ENCODE measurements around the gene AGAP2.
"Not testable (repeated sequence)": the region's sequence is repeated elsewhere in the genome, so short reads cannot be mapped to it uniquely, and the experiment has no call there.

Gene AGAP2

GRCh38 chr12:57687862-57688261 lies 50.7 kb downstream of the AGAP2 start:
- Histone ChIP-seq H3K36me3 (ENCODE audit: control insufficient read depth, insufficient read depth, low read length) (no peaks in the 10 kb centered on the region), H3K4me1 (ENCODE audit: control insufficient read depth, insufficient read depth, low read length, poor library complexity, severe bottlenecking) (no peaks in the 10 kb centered on the region), H3K27ac (ENCODE audit: low read depth, low read length, severe bottlenecking) (no peak overlapping the region), H3K4me3 (ENCODE audit: extremely low read depth, insufficient read depth, low read length, poor library complexity, severe bottlenecking) (no peak overlapping the region), H3K9me3 (ENCODE audit: control insufficient read depth, low read length) (peaks cover 5% of the 10 kb centered on the region)
- WGBS, 2 experiments (ENCODE audit: insufficient coverage in 2 of 2): 40 to 80% methylated on average over 1 of the region's 4 CpGs

DNA sequence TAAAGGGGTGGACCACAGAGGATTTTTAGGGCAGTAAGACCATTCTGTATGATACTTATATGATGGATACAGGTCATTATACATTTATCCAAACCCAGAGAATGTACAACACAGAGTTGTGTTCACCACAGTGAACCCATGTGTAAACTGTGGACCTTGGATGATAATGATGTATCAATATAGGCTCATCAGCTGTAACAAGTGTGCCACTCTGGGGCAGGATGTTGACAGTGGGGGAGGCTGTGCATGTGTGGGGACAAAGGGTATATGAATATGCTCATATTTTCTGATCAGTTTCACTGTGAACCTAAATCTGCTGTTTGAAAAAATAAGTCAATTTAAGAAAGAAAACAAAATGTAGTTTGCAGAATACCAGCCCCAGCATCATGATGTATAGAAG lies 58.8 kb downstream of the AGAP2 start:
- H3K4me3 ChIP-seq (ENCODE audit: extremely low read depth, insufficient read depth, low read length, poor library complexity, severe bottlenecking): no peak overlapping the region
- H3K36me3 ChIP-seq (ENCODE audit: control insufficient read depth, insufficient read depth, low read length): no peaks in the 10 kb centered on the region
- no peaks in the 10 kb centered on the region for H3K9me3 ChIP-seq (ENCODE audit: control insufficient read depth, low read length)
- no peaks in the 10 kb centered on the region for H3K4me1 ChIP-seq (ENCODE audit: control insufficient read depth, insufficient read depth, low read length, poor library complexity, severe bottlenecking)
- H3K27ac ChIP-seq (ENCODE audit: low read depth, low read length, severe bottlenecking): no peak overlapping the region

- 84 to 90% methylated on average over 5 of the region's 9 CpGs for WGBS, 2 experiments (ENCODE audit: insufficient coverage in 2 of 2)
- not testable (repeated sequence) for H3K36me3 ChIP-seq (ENCODE audit: control insufficient read depth, insufficient read depth, low read length); H3K9me3 ChIP-seq (ENCODE audit: control insufficient read depth, low read length); H3K4me1 ChIP-seq (ENCODE audit: control insufficient read depth, insufficient read depth, low read length, poor library complexity, severe bottlenecking); H3K4me3 ChIP-seq (ENCODE audit: extremely low read depth, insufficient read depth, low read length, poor library complexity, severe bottlenecking); H3K27ac ChIP-seq (ENCODE audit: low read depth, low read length, severe bottlenecking)
Observed at GRCh38 chr12:57677947-57678346, 60.6 kb downstream of the AGAP2 start.

- Histone ChIP-seq H3K4me3 (ENCODE audit: extremely low read depth, insufficient read depth, low read length, poor library complexity, severe bottlenecking) (no peak overlapping the region), H3K4me1 (ENCODE audit: control insufficient read depth, insufficient read depth, low read length, poor library complexity, severe bottlenecking) (no peaks in the 10 kb centered on the region), H3K27ac (ENCODE audit: low read depth, low read length, severe bottlenecking) (no peak overlapping the region), H3K36me3 (ENCODE audit: control insufficient read depth, insufficient read depth, low read length) (no peaks in the 10 kb centered on the region), H3K9me3 (ENCODE audit: control insufficient read depth, low read length) (no peaks in the 10 kb centered on the region)
- WGBS, 2 experiments (ENCODE audit: insufficient coverage in 2 of 2): 95 to 96% methylated on average over 26 to 28 of the region's 29 CpGs
Observed at GRCh38 chr12:57674691-57675090, 63.9 kb downstream of the AGAP2 start.
